HEK293T (cell line): ENCODE measurements around the gene EPG5.

Source experiments
- ARNT ChIP-seq: fragments of 450-650 bp; IDR thresholded peaks from 2 replicates; pipeline ENCODE4 v1.6.1; 2017; ENCODE audit warnings: mild to moderate bottlenecking
- BHLHE40 ChIP-seq: fragments of 450-650 bp; IDR thresholded peaks from 2 replicates; pipeline ENCODE4 v1.6.1; 2016; ENCODE audit warnings: mild to moderate bottlenecking, moderate library complexity, borderline replicate concordance
- CTBP1 ChIP-seq: fragments of 450-650 bp; IDR thresholded peaks from 2 replicates; pipeline ENCODE4 v1.6.1; 2016; ENCODE audit warnings: borderline replicate concordance
- ELF4 ChIP-seq: fragments of 450-650 bp; IDR thresholded peaks from 2 replicates; pipeline ENCODE4 v1.6.1; 2017; ENCODE audit warnings: antibody characterized with exemption
- FOXA1 ChIP-seq: fragments of 450-650 bp; IDR thresholded peaks from 2 replicates; pipeline ENCODE4 v1.6.1; 2016; ENCODE audit warnings: mild to moderate bottlenecking
- FOXK2 ChIP-seq: fragments of 450-650 bp; IDR thresholded peaks from 2 replicates; pipeline ENCODE4 v1.6.1; 2016; ENCODE audit warnings: mild to moderate bottlenecking
- FOXM1 ChIP-seq: fragments of 450-650 bp; IDR thresholded peaks from 2 replicates; pipeline ENCODE4 v1.6.1; 2017; ENCODE audit warnings: mild to moderate bottlenecking, borderline replicate concordance
- HDGF ChIP-seq: fragments of 450-650 bp; IDR thresholded peaks from 2 replicates; pipeline ENCODE4 v1.6.1; 2017; ENCODE audit warnings: antibody characterized with exemption, borderline replicate concordance
- L3MBTL2 ChIP-seq: fragments of 450-650 bp; conservative IDR thresholded peaks from 2 replicates; pipeline ENCODE4 v1.6.1; 2016; ENCODE audit warnings: mild to moderate bottlenecking
- LEF1 ChIP-seq: fragments of 450-650 bp; IDR thresholded peaks from 2 replicates; pipeline ENCODE4 v1.6.1; 2017; ENCODE audit warnings: mild to moderate bottlenecking, borderline replicate concordance
- SP1 ChIP-seq: fragments of 450-650 bp; IDR thresholded peaks from 2 replicates; pipeline ENCODE4 v1.6.1; 2017
- TARDBP ChIP-seq: fragments of 450-650 bp; IDR thresholded peaks from 2 replicates; pipeline ENCODE4 v1.6.1; 2016
- ZNF384 ChIP-seq: fragments of 450-650 bp; IDR thresholded peaks from 2 replicates; pipeline ENCODE4 v1.6.1; 2016
- TF ChIP-seq, protein P1 (sequence below): fragments of 450-650 bp; IDR thresholded peaks from 2 replicates; pipeline ENCODE4 v1.6.1; 2016

GRCh38 chr18:45896991-45897390, 70.1 kb downstream of the EPG5 start:
- TF ChIP-seq FOXA1 (no peak), SP1 (no peak), FOXM1 (no peak), TARDBP (no peak), BHLHE40 (no peak), L3MBTL2 (no peak), ZNF384 (no peak), ARNT (no peak), ELF4 (no peak), FOXK2 (no peak), LEF1 (no peak), HDGF (no peak), CTBP1 (no peak)
- TF ChIP-seq, protein P1, sequence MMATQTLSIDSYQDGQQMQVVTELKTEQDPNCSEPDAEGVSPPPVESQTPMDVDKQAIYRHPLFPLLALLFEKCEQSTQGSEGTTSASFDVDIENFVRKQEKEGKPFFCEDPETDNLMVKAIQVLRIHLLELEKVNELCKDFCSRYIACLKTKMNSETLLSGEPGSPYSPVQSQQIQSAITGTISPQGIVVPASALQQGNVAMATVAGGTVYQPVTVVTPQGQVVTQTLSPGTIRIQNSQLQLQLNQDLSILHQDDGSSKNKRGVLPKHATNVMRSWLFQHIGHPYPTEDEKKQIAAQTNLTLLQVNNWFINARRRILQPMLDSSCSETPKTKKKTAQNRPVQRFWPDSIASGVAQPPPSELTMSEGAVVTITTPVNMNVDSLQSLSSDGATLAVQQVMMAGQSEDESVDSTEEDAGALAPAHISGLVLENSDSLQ, result no peak
